NCI-H748 (cell line): ENCODE results near the gene ANAPC10.
"Not testable (repeated sequence)": the region's sequence is repeated elsewhere in the genome, so short reads cannot be mapped to it uniquely, and the experiment has no call there.

Source experiments
- DNase-seq: peaks from one replicate; lab custom pipeline; 2025; ENCODE audit not compliant: unreplicated experiment; lab: John Stamatoyannopoulos, UW

Gene ANAPC10

DNA sequence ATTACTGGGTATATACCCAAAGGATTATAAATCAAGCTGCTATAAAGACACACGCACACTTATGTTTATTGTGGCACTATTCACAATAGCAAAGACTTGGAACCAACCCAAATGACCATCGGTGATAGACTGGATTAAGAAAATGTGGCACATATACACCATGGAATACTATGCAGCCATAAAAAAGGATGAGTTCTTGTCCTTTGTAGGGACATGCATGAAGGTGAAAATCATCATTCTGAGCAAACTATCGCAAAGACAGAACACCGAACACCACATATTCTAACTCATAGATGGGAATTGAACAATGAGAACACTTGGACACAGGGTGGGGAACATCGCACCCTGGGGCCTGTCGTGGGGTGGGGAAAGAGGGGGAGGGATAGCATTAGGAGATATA, 87.7 kb downstream of the ANAPC10 start:
- not testable (repeated sequence) for DNase-seq

DNA sequence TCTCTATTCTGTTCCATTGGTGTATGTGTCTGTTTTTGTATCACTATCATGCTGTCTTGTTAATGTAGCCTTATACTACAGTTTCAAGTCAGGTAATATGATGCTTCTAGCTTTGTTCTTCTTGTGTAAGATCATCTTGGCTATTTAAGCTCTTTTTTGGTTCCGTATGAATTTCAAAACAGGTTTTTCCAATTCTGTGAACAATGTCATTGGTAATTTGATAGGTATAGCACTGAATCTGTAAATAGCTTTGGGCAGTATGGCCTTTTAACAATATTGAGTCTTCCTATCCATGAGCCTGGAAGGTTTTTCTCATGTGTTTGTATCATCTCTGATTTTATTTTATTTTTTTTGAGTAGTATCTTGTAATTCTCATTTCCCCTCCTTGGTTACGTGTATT, 94.3 kb downstream of the ANAPC10 start:
- DNase-seq: peak; percentile 44

DNA sequence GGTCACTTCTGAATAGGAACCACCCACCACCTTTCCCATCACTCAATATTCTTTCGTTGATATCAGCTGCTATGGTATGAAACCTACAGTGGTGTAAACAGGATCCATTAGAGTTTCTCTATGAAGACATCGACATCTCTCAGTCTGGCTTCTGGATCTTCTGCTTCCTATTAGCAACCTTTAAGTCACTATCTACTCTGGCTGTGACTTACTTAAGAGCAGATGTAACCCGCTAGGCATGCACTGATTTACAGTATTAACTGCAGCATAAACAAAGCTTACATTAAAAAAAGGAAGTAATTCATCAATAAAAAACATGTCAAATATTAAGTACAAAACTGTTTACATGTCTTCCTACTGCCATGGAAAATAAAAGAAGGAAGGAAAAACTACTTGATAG, 96.4 kb downstream of the ANAPC10 start:
- no peak for DNase-seq

DNA sequence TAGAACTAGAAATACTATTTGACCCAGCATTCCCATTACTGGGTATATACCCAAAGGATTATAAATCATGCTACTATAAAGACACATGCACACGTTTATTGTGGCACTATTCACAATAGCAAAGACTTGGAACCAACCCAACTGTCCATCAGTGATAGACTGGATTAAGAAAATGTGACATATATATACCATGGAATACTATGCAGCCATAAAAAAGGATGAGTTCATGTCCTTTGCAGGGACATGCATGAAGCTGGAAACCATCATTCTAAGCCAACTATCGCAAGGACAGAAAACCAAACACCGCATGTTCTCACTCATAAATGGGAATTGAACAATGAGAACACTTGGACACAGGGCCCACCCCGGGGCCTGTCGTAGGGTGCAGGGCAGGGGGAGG, 97.3 kb downstream of the ANAPC10 start:
- not testable (repeated sequence) for DNase-seq

DNA sequence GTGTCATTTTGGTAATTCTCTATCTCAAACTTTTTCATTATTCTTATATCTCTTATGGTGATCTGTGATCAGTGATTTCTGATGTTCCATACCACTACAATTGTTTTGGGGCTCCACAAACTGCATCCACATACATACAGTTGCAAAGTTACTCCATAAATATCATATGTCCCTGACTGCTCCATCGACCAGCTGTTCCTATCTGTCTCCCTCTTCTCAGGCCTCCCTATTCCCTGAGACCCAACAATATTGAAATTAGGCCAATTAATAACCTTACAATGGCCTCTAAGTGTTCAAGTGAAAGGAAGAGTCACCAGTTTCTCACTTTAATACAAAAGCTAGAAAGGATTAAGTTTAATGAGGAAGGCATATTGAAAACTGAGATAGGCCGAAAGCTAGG, 108.7 kb downstream of the ANAPC10 start:
- no peak for DNase-seq

DNA sequence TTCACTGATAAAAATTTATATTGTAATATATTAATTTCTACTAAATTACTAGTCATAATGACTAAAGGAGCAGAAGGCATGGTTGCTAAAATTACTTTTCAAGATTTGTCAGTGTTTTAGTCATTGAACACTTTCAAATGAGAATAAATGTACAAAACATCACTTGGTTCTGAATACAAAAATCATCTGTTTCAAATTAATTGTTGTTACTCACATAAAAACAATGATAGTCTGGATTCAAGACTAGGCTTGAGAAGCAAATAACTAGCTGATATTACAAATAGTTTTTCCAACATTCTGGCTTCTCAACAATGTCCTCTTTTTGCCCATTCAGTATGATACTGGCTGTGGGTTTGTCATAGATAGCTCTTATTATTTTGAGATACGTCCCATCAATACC, 112.5 kb downstream of the ANAPC10 start:
- no peak for DNase-seq

DNA sequence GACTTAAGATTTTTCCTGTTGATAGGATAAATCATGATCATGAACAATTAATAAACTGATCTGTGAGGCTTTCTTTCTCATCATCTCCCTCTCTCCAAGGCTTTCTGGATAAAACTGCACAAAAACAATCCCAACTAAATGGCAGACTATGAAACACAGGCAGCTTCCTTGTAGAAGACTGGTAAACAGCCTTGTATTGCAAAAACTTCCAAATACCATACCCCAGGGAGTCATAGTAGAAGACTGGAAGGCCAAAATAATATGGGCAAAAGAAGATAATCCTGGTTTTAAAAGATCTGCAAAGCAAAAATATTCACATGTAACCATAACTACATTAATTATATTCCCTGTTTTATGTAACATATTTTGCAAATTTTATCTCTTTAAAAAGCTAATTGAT, 113.0 kb downstream of the ANAPC10 start:
- no peak for DNase-seq

DNA sequence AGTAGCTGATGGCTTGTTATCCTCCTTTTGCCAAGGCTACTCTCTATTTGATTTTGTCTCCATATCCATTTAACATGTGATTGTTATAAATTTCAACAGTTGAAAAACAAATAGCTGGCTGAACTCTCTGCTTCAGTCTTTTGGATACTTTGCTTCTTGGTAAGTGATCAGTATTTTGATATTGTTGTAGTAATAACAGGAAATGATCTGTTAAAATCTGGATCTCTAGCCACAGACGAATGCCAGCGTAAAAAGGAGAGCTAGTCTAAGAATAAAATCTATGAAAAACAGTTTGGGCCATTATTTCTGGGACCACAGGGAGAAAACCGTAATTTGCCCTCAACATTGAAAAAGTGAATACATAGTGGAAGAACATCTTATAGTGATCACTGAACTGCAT, 113.8 kb downstream of the ANAPC10 start:
- DNase-seq: no peak

DNA sequence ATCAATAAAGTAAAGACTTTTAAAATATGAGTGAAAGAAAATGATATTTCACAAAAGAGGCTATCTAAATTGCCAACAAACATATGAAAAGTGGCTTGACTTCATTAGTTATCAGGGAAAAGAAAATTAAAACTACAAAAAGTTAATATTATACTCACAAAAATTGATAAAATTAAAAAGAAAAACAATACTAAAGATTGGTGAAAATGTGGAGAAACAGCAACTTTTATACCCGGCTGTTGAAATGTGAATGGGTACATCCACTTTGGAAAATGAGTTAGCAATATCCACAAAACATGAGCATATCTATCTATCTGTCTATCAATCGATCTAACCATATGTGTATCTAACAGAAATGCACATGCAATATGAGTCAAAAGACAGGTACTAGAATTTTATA, 122.3 kb downstream of the ANAPC10 start:
- no peak for DNase-seq

DNA sequence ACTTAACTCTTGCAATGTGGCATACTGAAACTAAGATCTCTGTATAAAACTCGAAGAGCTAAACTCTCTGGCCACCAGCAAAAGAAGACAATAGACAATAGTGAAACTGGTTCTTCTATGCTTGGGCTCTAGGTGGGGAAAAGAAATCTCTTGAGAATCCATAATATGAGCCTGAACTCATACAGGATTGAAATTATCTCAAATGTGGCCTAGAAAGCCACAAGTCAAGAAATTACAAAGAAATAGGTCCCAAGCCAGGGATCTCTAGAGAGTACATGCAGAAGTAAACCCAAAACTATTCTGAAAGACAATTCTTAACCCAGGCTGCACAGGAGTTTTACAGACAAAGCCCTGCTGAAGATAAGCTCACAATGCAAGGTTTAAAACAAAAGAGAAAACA, 127.4 kb downstream of the ANAPC10 start:
- no peak for DNase-seq

DNA sequence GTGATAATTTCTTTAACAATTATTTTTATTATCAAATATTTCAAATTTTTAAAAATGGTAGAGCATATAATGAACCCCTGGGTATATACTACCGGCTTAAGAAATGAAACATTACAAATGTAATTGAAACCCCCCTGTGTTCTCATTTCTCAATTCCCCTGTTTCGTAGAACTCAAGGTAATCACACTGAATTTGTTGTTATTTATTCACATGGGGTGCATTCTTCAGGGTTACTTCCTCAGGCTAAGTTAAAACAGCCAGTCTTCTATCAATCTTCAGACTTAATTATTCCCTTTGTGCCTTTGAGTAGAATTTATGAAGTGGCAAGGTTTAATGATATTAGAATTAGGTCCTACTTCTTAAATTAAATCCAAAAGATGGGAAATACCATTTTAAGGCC, 128.2 kb downstream of the ANAPC10 start:
- DNase-seq: no peak

DNA sequence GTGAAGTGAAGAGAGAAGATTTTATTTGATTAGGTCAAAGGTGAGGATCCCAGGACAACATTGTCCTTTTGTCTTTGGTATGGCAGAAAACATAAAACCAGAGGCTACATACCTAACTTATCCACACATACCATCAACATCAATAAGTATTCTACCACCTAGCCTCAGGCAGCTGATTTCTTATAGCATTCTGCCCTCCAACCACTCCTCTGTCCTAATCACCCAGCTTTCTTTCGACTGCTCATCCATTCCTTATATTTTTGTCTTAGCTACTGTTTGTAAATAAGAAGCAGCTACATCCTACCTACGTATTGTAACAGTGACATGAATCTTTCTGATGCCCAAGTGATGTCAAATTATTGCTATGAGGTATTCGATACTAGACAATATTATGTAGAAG, 129.4 kb downstream of the ANAPC10 start:
- DNase-seq: no peak

DNA sequence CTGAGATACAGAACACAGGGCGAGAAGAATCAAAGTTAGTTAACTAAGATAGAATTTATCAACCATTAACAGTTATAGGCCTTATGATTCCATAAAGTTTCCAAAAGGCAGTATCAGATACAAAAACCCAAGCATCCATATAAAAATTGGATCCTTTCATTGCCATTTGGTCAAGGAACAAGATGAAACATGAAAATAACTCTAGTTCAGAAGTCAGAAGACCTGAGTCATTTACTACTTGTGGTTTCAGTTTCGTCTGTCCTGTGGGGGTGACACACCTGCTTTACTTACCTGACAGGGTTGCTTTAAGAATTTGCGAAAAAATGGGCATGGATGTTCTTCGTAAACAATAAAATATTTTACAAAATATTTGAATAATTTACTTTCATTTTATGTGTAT, 130.8 kb downstream of the ANAPC10 start:
- DNase-seq: no peak

DNA sequence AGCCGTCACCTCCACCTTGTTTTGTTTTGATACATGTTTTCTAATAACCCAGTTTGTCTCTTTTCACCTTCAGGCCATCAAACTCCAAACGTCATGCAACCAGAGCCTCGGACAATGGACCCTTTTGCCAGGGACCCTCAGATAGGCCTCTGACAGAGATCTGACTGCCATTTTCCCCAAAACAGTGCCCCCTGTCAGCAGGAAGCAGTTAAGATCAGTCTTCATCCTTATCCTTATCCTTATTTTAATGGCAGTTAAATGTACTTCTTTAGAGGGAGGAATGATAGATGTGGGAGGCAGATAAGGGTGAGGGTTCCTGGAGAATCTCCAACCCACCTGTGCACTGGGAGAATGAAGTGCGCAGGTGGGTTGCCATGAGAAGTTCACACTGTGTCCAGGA, 135.7 kb downstream of the ANAPC10 start:
- no peak for DNase-seq

DNA sequence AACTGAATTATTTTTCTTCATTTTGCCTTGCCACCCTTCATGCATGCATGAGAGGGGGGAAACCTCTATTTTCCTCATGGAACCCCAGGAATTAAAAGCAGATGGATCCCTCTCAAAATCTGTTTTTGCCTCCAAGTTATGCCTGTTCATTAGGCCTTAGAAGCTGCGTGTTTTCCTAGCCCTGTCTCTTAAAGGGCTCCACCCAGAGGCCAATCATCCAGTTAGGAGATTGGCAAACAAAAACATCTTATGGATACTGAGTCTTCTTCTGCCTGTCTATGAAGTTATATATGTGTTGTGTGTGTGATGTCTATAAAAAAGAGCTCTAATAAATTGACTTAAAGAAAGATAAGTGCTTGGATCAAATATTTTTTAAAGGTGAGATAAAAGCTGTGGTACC, 142.9 kb downstream of the ANAPC10 start:
- DNase-seq: no peak

DNA sequence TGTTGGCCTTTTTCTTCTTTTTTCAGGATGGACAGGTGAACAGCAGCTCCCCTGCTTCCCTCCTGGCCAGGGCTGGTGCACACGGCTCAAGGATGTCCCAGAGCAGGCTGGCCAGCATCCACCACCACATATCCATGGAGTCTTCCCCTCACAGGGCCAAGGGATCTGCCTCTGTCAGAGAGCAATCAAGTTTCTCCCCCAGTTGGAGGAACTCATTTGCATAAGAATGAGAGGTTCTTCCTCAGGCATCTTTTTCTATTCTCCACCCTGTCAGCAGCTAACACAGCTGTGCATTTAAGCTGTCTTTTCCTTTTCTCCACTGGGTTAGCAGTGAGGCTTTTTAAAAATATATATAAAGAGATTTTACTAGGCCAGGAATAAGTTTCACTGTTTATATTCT, 143.8 kb downstream of the ANAPC10 start:
- no peak for DNase-seq

DNA sequence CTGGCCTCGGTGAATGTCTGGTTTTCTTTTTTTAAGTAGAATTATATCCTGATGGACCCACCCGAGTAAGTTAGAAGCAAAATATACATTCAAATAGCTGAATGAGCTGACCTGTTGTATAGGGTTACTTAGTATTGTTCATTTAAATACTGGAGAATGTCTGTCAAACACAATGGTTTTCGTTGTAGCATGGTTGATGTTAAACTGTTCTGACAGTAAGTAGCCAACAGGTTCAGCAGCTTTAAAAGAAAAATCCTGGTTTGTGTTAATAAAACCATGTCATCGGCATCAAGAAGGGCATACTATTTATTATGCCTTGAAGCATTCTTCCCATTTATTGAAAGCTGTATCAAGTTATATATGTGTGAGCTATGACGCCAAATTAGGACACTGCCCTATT, 149.6 kb downstream of the ANAPC10 start:
- no peak for DNase-seq

DNA sequence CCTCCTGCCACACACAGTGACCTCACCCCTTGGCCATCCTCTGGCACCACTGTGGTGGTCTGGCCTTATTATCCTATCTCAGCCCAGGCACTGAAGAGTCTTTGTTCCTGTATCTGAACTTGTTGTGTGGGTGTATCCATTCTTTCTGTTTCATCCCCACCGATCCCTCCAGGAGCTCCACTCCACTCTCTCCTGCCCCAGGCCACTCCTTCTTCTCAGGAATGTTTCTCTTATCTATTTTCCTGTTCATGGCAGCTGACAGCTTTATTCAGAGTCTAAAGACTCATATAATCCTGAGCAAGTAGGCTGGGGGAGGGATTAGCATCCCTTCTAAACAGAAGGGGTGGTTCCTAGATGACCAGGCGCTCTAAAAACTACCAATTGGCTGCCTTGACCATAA, 150.0 kb downstream of the ANAPC10 start:
- DNase-seq: no peak
